22Rv1 (cell line): ENCODE measurements around the gene COX10.

Experiments
- CTCF ChIP-seq: fragments of 450-650 bp; IDR thresholded peaks from 2 replicates; pipeline ENCODE4 v1.5.1; 2017; ENCODE audit warnings: mild to moderate bottlenecking
- ZFX ChIP-seq: fragments of 450-650 bp; IDR thresholded peaks from 2 replicates; pipeline ENCODE4 v1.6.1; 2017; ENCODE audit warnings: antibody characterized with exemption, borderline replicate concordance

GRCh38 chr17:14124854-14125253 lies 55.5 kb downstream of the COX10 start:
- no peak for TF ChIP-seq CTCF
- no peak for TF ChIP-seq ZFX
